Activated CD8-positive, alpha-beta memory T cell treated with anti-CD3 and anti-CD28 coated beads for 1 hour (primary cell): ENCODE results near the gene GIT2.
"Not testable (repeated sequence)": the region's sequence is repeated elsewhere in the genome, so short reads cannot be mapped to it uniquely, and the experiment has no call there.

Experiments used
- DNase-seq, 2 donors: peaks; one replicate each; pipeline ENCODE4 v3.0.0-alpha.2; 2020; ENCODE audit warnings: low read depth in 1 of 2; ENCODE audit errors: extremely low read depth in 1 of 2

GIT2 gene

DNA sequence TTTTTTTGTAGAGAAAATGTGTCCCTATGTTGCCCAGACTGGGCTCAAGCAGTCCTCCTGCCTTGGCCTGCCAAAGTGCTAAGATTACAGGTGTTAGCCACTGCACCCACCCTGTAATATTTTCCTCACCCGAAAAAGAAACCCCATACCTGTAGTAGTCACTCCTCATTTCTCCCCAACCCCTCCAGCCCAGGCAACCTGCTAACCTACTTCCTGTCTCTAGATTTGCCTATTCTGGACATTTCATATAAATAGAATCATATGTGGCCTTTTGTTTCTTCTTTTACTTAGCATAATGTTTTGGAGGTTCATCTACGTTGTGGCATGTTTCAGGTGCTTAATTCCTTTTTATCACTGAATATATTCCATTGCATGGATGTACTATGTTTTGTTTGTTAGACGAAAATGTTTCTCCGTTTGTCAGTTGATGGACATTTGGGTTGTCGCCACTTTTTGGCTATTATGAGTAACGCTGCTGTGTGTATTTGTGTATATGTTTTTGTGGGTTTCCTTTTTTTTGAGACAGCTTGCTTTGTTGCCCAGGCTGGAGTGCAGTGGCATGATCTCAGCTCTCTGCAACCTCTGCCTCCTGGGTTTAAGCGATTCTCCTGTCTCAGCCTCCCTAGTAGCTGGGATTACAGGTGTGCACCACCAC, 9.3 kb upstream of the GIT2 start:
- DNase-seq = no peak

- no peak for DNase-seq
Observed at GRCh38 chr12:110004598-110004997, 8.4 kb upstream of the GIT2 start.

- no peak for DNase-seq
Observed at GRCh38 chr12:110002676-110003515, 6.7 kb upstream of the GIT2 start.

DNA sequence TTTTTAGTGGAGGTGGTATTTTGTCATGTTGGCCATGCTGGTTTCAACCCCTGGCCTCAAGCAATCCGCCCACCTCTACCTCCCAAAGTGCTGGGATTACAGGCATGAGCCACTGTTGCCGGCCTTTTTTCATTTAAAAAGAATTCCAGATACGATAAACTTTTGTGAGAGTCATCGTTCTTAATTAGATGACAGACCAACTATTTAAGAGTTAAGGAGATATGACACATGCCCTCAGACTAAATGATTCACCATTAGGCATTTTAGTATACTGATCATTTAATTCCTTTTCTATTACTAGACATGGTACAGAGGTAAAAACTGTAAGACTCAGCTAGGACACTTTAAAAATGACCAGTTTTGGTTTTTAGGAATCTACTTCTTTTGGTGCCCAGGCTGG, 5.4 kb upstream of the GIT2 start:
- DNase-seq = no peak

GRCh38 chr12:109999983-110000505, 3.9 kb upstream of the GIT2 start:
- no peak for DNase-seq

DNA sequence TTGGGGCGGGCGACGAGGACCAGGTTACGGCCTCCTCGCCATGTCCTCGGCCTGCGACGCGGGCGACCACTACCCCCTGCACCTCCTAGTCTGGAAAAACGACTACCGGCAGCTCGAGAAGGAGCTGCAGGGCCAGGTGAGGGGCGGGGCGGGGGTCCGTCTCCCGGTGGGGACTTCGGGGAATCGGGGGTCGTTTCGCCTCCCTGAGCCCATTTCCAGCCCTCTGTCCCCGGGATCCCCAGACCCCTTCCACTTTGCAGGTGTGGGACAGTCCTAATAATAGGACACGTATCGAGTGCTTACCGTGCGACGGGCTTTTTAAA, 3.4 kb upstream of the GIT2 start:
- DNase-seq = no peak

DNA sequence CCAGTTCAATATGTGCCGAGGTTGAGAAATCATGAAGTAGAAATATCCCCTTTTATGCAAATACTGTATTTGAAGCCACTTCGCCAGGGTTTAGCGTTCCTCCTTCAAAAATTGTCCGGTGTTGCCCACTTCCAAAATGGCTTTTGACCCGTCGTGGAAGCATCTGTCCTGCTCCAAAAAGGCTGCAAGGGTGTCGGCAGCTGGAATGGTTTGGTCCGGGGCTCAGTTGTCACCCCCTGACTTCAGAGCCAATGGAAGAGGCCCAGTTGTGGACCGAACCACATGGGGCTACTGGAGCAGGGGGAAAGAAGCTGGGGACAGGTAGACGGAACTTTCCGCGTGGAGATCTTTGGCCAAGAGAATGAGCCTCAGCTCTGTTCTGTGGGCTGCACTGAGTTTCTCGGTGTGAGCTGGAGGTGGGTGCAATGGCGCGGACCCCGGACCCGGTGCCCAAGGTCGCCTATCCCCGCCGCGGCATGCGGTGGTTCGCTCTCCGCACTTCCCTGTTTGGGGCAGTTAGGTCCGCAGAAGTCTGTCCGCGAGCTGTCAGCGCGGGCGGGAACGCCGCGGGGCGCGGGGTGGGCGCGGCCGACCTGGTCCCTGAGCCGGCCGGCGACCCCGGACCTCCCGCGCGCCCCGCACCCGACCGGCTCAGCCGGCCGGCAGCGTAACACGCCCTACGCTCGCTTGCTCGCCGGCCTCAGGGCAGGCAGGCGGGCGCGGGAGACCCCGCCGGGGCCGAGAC, 2.9 kb upstream of the GIT2 start, which contains the start of gene ANKRD13A:
Gene ANKRD13A, plus strand, starts transcription at position 527 of the 745 bp plus-strand sequence. CDS start 259 bp downstream, outside the sequence.
- peak; percentile 68 to 77 for DNase-seq

DNA sequence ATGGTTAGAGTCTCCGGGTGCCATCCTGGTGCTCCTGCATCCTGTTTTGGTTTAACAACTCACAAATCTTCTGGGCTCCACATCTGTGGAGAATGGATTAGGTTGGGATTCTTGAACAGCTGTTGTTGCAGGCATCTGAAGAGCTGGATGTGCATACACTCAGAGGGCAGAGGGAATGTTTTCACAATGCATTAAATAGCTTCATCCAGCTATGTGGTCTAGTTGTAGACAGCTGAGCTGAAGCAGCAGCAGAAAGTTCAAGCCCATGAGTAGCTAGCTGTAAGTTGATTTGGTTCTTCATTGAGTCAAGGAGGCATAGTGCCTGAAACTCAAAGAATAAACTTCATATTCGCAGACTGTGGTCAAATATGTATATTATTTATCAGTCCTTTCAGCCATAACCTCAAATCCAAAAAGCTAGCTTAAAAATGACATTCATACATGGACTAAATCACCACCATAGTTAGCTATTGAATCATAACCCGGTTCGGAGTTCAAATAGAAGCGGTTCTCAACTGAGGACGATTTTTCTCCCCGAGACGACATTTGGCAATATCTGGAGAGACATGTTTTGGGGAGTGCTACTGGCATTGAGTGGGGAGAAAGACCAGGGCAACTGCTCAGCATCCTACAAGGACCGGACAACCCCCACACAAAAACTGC, 2.2 kb upstream of the GIT2 start:
- no peak for DNase-seq

GRCh38 chr12:109997393-109997792, 1.2 kb upstream of the GIT2 start:
- DNase-seq = no peak

DNA sequence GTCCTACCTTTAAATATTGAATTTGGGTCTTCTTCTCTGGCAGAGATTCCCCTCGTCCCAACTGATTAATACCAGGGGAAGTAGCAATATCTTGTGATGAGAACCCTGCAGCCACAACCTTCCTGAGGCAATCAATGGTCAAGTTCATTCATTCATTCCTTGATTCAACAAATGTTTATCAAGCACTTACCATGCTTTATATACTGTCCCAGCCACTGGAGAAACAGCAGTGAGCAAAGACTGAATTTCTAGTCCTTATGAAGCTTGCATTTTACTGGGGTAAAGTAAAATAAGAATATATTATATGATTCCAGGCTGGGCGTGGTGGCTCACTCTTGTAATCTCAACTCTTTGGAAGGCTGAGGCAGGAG, 300 bp upstream of the GIT2 start:
- no peak for DNase-seq

DNA sequence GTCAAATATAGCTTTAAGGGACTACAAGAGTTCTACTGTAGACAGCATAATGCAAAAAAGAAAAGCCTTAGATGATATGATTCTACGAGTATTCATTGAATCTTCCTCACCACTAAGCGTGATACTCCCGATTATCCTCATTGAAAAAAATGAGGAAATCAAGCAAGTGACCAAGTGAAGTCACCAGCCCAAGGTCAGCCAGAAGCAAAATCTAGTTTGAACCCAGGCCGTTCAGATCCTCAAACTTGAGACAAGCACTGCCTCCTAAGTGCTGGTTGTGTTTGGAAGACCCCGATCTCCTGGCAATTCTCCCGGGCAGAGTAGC, 845 bp downstream of the GIT2 start:
- no peak for DNase-seq

DNA sequence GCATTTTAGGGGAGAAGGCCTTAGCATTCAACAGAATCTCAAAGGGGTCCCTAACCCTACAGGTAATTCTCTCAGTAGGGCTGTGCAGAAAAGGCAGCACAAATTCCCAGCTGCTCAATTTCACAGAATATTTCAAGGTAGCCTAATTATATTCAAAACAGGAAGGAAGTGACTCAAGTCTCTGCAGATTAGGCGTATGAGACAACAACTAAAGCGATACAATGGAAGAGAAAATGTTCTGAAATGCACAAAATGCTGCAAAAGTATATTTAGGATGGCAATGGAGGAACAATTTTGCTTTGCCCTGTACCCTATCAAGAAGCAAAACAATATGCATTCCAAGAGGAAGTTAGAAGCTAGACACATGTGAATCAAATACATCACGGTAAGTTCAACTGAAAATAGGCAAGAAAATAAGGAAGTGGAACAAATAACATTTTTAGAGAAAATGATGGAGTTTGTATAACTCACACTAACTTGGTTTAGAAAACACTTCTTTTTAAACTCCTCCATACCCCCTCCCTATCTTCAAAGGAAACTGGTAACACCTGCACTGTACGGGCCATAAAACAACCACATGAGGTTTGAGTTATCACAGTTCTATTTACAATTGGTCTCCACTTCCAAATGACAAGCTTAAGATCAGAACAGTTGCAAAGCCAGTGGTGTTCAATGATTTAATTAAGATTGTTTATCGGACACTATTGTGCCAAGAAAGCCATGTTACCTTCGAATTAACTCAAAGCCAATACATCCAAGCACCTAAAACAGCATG, 1.6 kb downstream of the GIT2 start:
- DNase-seq = no peak

DNA sequence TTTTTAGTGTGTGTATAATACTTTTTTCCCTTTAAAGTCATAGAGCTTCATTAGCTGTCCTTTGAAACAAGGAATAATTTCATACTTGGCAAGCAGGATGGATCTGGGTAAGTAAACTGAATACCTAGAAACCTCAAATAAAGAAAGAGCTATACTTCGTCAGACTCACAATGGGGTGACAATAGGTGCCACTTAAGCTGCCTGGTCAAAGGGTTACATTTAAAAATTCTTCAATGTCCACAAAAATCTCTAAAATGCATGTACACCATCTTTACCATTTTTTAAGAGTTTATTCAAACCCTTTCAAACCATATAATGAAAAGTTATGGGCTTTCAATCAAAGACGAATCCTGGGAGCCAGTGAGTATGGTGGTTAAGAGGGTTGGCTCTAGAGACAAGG, 3.1 kb downstream of the GIT2 start:
- no peak for DNase-seq

- DNase-seq = no peak
Observed at GRCh38 chr12:109991586-109991985, 4.6 kb downstream of the GIT2 start.

DNA sequence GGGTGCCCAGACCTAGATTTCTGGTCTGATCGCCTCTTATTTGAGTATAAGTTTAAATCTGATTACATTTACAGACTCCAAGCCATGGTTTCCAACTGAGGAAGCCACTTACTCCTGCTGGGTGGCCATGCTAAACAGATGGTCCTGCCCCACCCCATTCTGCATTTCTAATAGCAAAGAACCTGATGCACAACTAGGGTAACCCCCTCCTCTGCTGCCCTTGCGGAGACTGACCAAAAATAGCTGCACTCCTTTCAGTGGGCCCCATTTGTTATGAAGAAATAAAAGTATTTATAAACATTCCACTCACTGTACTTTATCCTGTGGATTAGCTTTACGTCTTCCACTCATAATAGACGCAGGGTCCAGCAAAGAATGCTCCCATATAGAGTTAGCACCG, 6.8 kb downstream of the GIT2 start:
- DNase-seq = no peak

DNA sequence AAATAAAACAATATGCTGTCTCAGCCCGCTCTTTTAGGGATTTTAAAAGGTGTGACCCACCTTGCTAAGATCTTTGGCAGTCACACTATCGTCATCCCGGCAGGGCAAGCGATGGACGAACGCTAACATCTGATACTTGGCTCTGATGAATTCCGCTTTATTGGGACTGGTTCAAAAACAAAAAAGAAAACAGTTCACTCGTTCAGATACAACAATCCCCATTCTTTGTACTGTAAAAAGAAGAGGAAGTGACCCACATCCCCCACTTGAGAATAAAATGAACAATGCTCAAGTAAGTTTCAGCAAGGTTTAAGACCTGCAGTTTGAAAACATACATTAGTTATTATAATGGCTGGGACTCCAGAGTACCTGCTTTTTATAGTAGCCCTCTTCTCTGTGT, 7.3 kb downstream of the GIT2 start:
- DNase-seq = no peak

GRCh38 chr12:109988274-109988673, 7.9 kb downstream of the GIT2 start:
- no peak for DNase-seq

- no peak for DNase-seq
Observed at GRCh38 chr12:109987615-109988014, 8.6 kb downstream of the GIT2 start.

- DNase-seq = not testable (repeated sequence)
Observed at GRCh38 chr12:109986236-109986635, 9.9 kb downstream of the GIT2 start.

DNA sequence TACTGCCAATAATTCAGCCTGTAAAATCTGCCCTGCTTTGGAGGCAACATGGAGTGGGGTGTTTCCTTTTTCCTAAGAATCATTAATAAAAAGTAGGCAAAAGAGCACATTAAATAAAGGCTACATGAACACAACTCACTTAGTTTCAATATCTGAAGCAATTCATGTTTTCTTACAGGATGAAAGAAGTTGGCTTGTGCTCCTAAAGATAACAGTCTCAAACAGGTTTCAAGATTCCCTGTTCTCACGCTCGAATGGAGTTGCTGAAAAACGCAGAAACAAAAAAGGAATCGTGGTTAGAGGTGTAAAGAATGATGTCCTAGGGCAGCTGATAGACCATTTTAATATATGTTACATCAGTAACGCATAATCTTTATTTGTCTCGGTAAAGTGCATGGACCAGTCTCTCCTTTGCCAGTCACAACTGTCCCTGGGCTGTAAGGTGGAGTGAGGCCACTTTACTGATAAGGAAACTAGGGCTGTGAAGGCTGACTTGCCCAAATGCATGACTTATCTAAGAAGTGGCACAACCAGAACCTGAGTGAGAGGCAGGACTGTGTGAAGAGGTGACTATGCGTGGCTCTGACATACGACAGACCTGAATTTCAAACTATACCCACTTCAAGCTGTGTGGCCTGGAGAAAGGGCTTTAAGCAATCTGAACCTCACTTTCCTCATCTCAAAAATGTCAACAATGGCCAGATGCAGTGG, 12.6 kb downstream of the GIT2 start:
- no peak for DNase-seq
